CD4-positive, alpha-beta T cell (primary cell): ENCODE results near the gene OPA3. TPM values are rescaled to one million over a fixed set of nuclear protein-coding genes. Genes with fewer than 3 reads are reported as not detected.

ENCODE experiments used
- ATAC-seq: fragments of 200-7000 bp; cut with Tn5 transposase; one replicate; pipeline ENCODE4 v1.10.0; 2022; ENCODE audit warnings: mild to moderate bottlenecking; ENCODE audit not compliant: poor library complexity
- CTCF ChIA-PET: fragments of 350-600 bp; sonication (Branson Sonifier 250); formaldehyde crosslinking; loops from one replicate; lab custom pipeline; 2021; ENCODE audit warnings: antibody characterized with exemption, inconsistent platforms; lab: Charles Lee
- POLR2A ChIA-PET: fragments of 350-600 bp; sonication (Branson Sonifier 250); formaldehyde crosslinking; loops from one replicate; lab custom pipeline; 2021; ENCODE audit warnings: antibody characterized with exemption, inconsistent platforms; lab: Charles Lee
- DNase-seq, 14 experiments: peaks; one replicate each; pipeline ENCODE4 v3.0.0-alpha.2; 2013 to 2020; ENCODE audit warnings: mixed read lengths in 2 of 14
- H3K27ac ChIP-seq, 2 donors: one replicate each; pipeline versions ENCODE4 v1.5.1 to v1.7.0; 2013; ENCODE audit warnings: low read length in 2 of 2, low read depth in 1 of 2, mild to moderate bottlenecking in 1 of 2
- H3K27me3 ChIP-seq, 2 experiments: 1 replicate in 1 of 2; 2 replicates in 1 of 2; pipeline versions ENCODE4 v1.6.1 to v1.7.0; 2013; ENCODE audit warnings: low read length in 2 of 2, control low read depth in 1 of 2, mild to moderate bottlenecking in 1 of 2, moderate library complexity in 1 of 2; ENCODE audit not compliant: insufficient read depth in 2 of 2, control insufficient read depth in 1 of 2
- H3K36me3 ChIP-seq: one replicate; pipeline ENCODE4 v1.6.1; 2013; ENCODE audit warnings: low read length, control low read depth; ENCODE audit not compliant: insufficient read depth
- H3K4me1 ChIP-seq: one replicate; pipeline ENCODE4 v1.6.1; 2013; ENCODE audit warnings: low read length, control low read depth; ENCODE audit not compliant: insufficient read depth
- H3K4me3 ChIP-seq: one replicate; pipeline ENCODE4 v1.5.1; 2013; ENCODE audit warnings: mild to moderate bottlenecking, low read length, moderate library complexity
- H3K9me3 ChIP-seq, 2 experiments: 1 replicate in 1 of 2; 2 replicates in 1 of 2; pipeline versions ENCODE4 v1.6.1 to v1.7.0; 2013; ENCODE audit warnings: low read length in 2 of 2, mild to moderate bottlenecking in 2 of 2, control low read depth in 1 of 2, moderate library complexity in 1 of 2; ENCODE audit not compliant: control insufficient read depth in 1 of 2, insufficient read depth in 1 of 2
- H3K27ac Mint-ChIP-seq: one replicate; pipeline ENCODE4 v1.8.0; 2020; ENCODE audit warnings: mixed read lengths
- H3K27me3 Mint-ChIP-seq: one replicate; pipeline ENCODE4 v1.8.0; 2021; ENCODE audit warnings: mixed read lengths
- H3K36me3 Mint-ChIP-seq: one replicate; pipeline ENCODE4 v1.8.0; 2021; ENCODE audit warnings: low read depth, mixed read lengths
- H3K4me1 Mint-ChIP-seq: one replicate; pipeline ENCODE4 v1.8.0; 2021; ENCODE audit warnings: low read depth, mixed read lengths
- H3K4me3 Mint-ChIP-seq: one replicate; pipeline ENCODE4 v1.8.0; 2020; ENCODE audit warnings: mild to moderate bottlenecking, mixed read lengths
- H3K9me3 Mint-ChIP-seq: one replicate; pipeline ENCODE4 v1.8.0; 2020; ENCODE audit warnings: mixed read lengths
- CTCF ChIP-seq: fragments of 200-600 bp; IDR thresholded peaks from one replicate; pipeline ENCODE4 v1.8.0; 2022; ENCODE audit warnings: antibody characterized with exemption, mild to moderate bottlenecking
- intact Hi-C, 2 experiments: fragments of 100-400 bp; cut with DNase I in 1 of 2; cut with micrococcal nuclease in 1 of 2; formaldehyde crosslinking; loops; one replicate each; pipeline versions ENCODE4 v1.15.1 to v1.9.0; 2023 to 2025; cut with DNase I, micrococcal nuclease
- total RNA-seq, 174 experiments: library from RNA in 2 of 174; stranded (reverse) in 2 of 174; gene quantifications; one replicate each; pipeline ENCODE4 v1.2.3 and lab custom pipeline; 2021 to 2026

Gene OPA3
- total RNA-seq, 2 experiments from 2014 or later, result 3.1 to 3.2 TPM

DNA sequence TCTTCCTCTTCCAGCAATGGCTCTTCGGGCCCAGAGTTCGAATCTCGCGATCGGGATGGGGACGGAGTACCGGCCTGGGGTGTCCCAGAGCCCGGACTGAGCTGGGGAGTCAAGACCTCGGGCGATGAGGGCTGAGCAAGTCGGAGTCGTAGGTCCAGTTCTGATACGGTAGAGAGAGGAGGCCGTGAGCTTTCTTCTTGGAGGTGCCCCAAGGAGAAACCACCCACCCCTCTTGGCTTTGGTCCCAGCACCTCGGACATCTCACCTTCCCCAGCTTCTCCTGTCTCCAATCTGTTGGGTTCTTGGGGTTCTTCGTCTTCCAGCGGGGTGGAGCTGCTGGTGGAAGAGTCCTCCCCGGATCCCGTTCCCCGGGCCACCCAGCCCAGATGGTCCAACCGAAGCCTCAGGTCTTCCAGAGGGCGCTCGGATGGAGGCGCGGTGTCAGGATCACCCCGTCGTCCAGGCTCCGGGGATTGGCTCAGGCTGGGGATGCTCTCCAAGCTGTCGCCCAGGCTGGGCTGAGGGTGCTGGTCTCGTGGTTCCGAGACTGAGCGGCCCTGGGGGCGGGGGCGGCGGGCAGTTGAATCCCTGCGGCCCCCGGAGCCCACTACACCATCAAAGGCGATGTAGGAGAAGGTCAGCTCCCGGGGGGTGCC is 90.2 kb downstream of the OPA3 start:
- ChIA-PET CTCF (interaction anchor here (0.9 to 5.1 kb wide), 4 partner anchors 9 to 64 kb away, joined by 3 to 32 read pairs (median 10); no protein-coding TSS in a partner anchor), POLR2A (no interaction called here)
- ATAC-seq, result no peak
- peaks cover 59% of the 10 kb centered on the region for H3K4me1 ChIP-seq
- peaks cover 40% of the 10 kb centered on the region for H3K4me1 Mint-ChIP-seq
- no peak for TF ChIP-seq CTCF
- H3K36me3 Mint-ChIP-seq, result no peaks in the 10 kb centered on the region
- intact Hi-C loops, result no loop called here
- no peak overlapping the region for H3K27ac Mint-ChIP-seq
- peaks cover 23 to 25% of the 10 kb centered on the region in 2 experiments for H3K27me3 ChIP-seq
- no peaks in the 10 kb centered on the region for H3K36me3 ChIP-seq
- H3K27ac ChIP-seq, result no peak overlapping the region
- no peak overlapping the region for H3K4me3 Mint-ChIP-seq
- peak in 1 of 14 experiments; percentile 46 for DNase-seq
- no peak overlapping the region for H3K4me3 ChIP-seq
- H3K9me3 Mint-ChIP-seq, result no peaks in the 10 kb centered on the region
- peaks cover 33% of the 10 kb centered on the region for H3K27me3 Mint-ChIP-seq
- peaks cover 0 to 12% of the 10 kb centered on the region in 2 experiments for H3K9me3 ChIP-seq

DNA sequence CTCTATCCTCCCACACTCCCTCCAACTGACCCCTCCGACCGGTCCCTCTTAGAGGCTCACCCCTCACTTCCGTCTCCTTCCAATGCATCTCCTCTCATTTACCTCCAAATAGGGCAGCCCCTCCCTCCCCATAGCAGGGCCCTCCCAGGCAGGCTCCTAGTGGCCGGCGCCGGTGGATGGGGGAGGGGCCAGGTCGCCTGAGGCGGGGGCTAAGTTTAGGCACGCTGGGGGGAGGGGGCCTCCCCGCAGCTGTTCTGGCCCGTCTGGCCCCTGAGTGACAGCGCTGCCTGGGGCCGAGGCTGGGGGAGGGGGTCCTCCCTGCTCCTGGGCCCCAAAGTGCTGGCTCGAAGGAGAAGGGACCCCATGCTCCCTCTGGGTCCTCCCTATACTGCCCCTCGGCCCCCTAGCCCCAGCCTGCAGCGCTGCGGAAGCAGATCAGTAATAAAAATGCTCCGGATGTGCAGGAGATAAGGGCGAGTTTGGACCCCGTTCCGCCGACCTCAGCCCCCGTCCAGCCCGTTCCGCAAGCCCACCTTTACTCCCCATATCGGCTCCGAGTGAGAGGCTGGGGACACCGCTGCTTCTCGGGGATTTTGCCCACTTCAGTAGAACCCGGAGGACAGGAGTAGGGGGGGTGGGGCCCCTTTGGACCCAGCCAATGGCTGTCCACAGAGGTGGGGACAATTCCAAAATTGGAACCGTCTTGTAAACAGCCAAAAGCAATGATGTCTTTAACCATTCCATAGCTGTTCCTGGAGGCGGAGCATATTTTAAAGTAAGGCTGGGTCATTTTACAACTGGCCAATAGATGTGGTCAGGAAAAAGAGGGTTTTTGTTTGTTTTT is 91.8 kb downstream of the OPA3 start:
- H3K9me3 ChIP-seq, result peaks cover 0 to 7% of the 10 kb centered on the region in 2 experiments
- CTCF ChIA-PET, result interaction anchor here (0.6 to 2.1 kb wide), 2 partner anchors 14 to 393 kb away, joined by 3 to 4 read pairs; partner anchors contain the start of gene IRF2BP1
- Mint-ChIP-seq H3K4me1 (peaks cover 30% of the 10 kb centered on the region), H3K36me3 (no peaks in the 10 kb centered on the region), H3K9me3 (no peaks in the 10 kb centered on the region), H3K4me3 (peak overlapping the region; percentile 48), H3K27ac (no peak overlapping the region), H3K27me3 (peaks cover 41% of the 10 kb centered on the region)
- peak in 1 of 14 experiments; percentile 49 for DNase-seq
- H3K4me1 ChIP-seq, result peaks cover 44% of the 10 kb centered on the region
- H3K4me3 ChIP-seq, result no peak overlapping the region
- POLR2A ChIA-PET, result interaction anchor here (0.6 kb wide), 2 partner anchors 149 to 491 kb away, joined by 3 read pairs; no protein-coding TSS in a partner anchor
- H3K27ac ChIP-seq, result no peak overlapping the region
- no peaks in the 10 kb centered on the region for H3K36me3 ChIP-seq
- peaks cover 23 to 25% of the 10 kb centered on the region in 2 experiments for H3K27me3 ChIP-seq
- TF ChIP-seq CTCF, result no peak
- ATAC-seq, result no peak
- intact Hi-C loops, result loop anchor here (1.0 kb wide), 2 partner anchors 65 to 150 kb away; no protein-coding TSS in a partner anchor

DNA sequence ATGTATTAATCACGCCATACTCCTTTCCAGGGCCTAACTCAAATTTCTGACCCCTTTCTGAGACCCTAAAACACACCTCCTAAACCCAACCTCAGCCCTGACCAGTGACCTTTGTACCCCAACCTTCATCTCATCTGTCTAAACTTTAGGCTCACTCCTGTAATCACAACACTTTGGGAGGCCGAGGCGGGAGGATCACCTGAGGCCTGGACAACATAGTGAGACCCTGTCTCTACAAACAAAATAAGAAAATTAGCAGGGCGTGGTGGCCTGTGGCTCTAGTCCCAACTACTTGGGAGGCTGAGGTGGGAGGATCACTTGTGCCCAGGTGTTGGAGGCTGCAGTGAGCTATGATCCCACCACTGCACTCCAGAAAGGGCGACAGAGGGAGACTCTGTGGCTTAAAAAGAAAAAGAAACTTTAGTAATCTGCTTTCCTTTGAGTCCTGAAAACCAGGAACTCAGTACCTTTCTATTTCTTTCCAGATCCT is 92.4 kb downstream of the OPA3 start:
- CTCF ChIA-PET, result interaction anchor here (2.1 kb wide), 1 partner anchor 13 kb away, joined by 4 read pairs; no protein-coding TSS in a partner anchor
- Mint-ChIP-seq H3K9me3 (no peaks in the 10 kb centered on the region), H3K27ac (no peak overlapping the region), H3K36me3 (no peaks in the 10 kb centered on the region), H3K4me1 (peaks cover 23% of the 10 kb centered on the region), H3K27me3 (peaks cover 41% of the 10 kb centered on the region), H3K4me3 (no peak overlapping the region)
- no peak for DNase-seq
- no peak for TF ChIP-seq CTCF
- intact Hi-C loops, result no loop called here
- Histone ChIP-seq H3K27me3 (peaks cover 23 to 25% of the 10 kb centered on the region in 2 experiments), H3K4me3 (no peak overlapping the region), H3K9me3 (peaks cover 0 to 7% of the 10 kb centered on the region in 2 experiments), H3K27ac (no peak overlapping the region), H3K4me1 (peaks cover 37% of the 10 kb centered on the region), H3K36me3 (no peaks in the 10 kb centered on the region)
- no peak for ATAC-seq
- POLR2A ChIA-PET, result interaction anchor here (0.6 kb wide), 2 partner anchors 150 to 491 kb away, joined by 3 read pairs; no protein-coding TSS in a partner anchor
